Parathyroid adenoma (tissue), 2 donors: ENCODE data around the gene CA9.

Source experiments
- H2AFZ ChIP-seq: fragments of 300-600 bp; sonication (generic); one replicate; pipeline ENCODE4 v1.7.0; 2017; ENCODE audit warnings: antibody characterized with exemption, mild to moderate bottlenecking
- H3K27ac ChIP-seq: fragments of 300-600 bp; sonication (generic); one replicate; pipeline ENCODE4 v1.7.0; 2017
- H3K27me3 ChIP-seq: fragments of 300-600 bp; sonication (generic); one replicate; pipeline ENCODE4 v1.7.0; 2017; ENCODE audit warnings: low read length; ENCODE audit not compliant: control insufficient read depth, insufficient read depth
- H3K36me3 ChIP-seq: fragments of 300-600 bp; sonication (generic); one replicate; pipeline ENCODE4 v1.7.0; 2017; ENCODE audit warnings: low read length; ENCODE audit not compliant: control insufficient read depth, insufficient read depth
- H3K4me1 ChIP-seq: fragments of 300-600 bp; sonication (generic); one replicate; pipeline ENCODE4 v1.7.0; 2017; ENCODE audit warnings: control low read depth
- H3K4me2 ChIP-seq: fragments of 300-600 bp; sonication (generic); one replicate; pipeline ENCODE4 v1.7.0; 2017; ENCODE audit warnings: low read length
- H3K4me3 ChIP-seq: fragments of 300-600 bp; sonication (generic); one replicate; pipeline ENCODE4 v1.7.0; 2017; ENCODE audit warnings: low read depth, low read length
- H3K79me2 ChIP-seq: fragments of 300-600 bp; sonication (generic); one replicate; pipeline ENCODE4 v1.7.0; 2017; ENCODE audit warnings: control low read depth
- H3K9ac ChIP-seq: fragments of 300-600 bp; sonication (generic); one replicate; pipeline ENCODE4 v1.7.0; 2017; ENCODE audit warnings: mild to moderate bottlenecking
- H3K9me3 ChIP-seq: fragments of 300-600 bp; sonication (generic); one replicate; pipeline ENCODE4 v1.7.0; 2017; ENCODE audit warnings: low read length; ENCODE audit not compliant: control insufficient read depth
- CTCF ChIP-seq: fragments of 300-600 bp; sonication (generic); IDR thresholded peaks from one replicate; pipeline ENCODE4 v1.7.0; 2017; ENCODE audit warnings: antibody characterized with exemption, mild to moderate bottlenecking
- donor health status: primary hyperparathyroidism.

The CA9 gene

GRCh38 chr9:35652829-35653209, 20.9 kb upstream of the CA9 start:
- H3K9ac ChIP-seq, result no peak overlapping the region
- no peak overlapping the region for H3K27ac ChIP-seq
- no peak for TF ChIP-seq CTCF

GRCh38 chr9:35653611-35654010, 20.1 kb upstream of the CA9 start:
- Histone ChIP-seq H3K27ac (no peak overlapping the region), H3K9me3 (no peaks in the 10 kb centered on the region), H3K36me3 (no peaks in the 10 kb centered on the region), H3K9ac (no peak overlapping the region), H3K4me3 (no peak overlapping the region), H3K4me1 (no peaks in the 10 kb centered on the region), H3K79me2 (no peaks in the 10 kb centered on the region), H3K4me2 (no peak overlapping the region), H2AFZ (no peak overlapping the region), H3K27me3 (no peaks in the 10 kb centered on the region)
- no peak for TF ChIP-seq CTCF

More at GRCh38 chr9:35652829-35653209, 20.9 kb upstream of the CA9 start:
- H3K4me1 ChIP-seq, result no peaks in the 10 kb centered on the region
- no peaks in the 10 kb centered on the region for H3K27me3 ChIP-seq
- H2AFZ ChIP-seq, result no peak overlapping the region
- H3K4me3 ChIP-seq, result no peak overlapping the region
- H3K9me3 ChIP-seq, result no peaks in the 10 kb centered on the region
- no peaks in the 10 kb centered on the region for H3K79me2 ChIP-seq
- H3K4me2 ChIP-seq, result no peak overlapping the region
- no peaks in the 10 kb centered on the region for H3K36me3 ChIP-seq

GRCh38 chr9:35656348-35656747, 17.4 kb upstream of the CA9 start:
- no peak overlapping the region for H3K4me3 ChIP-seq
- no peak overlapping the region for H2AFZ ChIP-seq
- no peaks in the 10 kb centered on the region for H3K79me2 ChIP-seq
- no peaks in the 10 kb centered on the region for H3K27me3 ChIP-seq
- no peak overlapping the region for H3K27ac ChIP-seq
- no peaks in the 10 kb centered on the region for H3K4me1 ChIP-seq
- H3K36me3 ChIP-seq, result no peaks in the 10 kb centered on the region
- H3K9me3 ChIP-seq, result no peaks in the 10 kb centered on the region
- no peak for TF ChIP-seq CTCF
- no peak overlapping the region for H3K9ac ChIP-seq
- no peak overlapping the region for H3K4me2 ChIP-seq

- Histone ChIP-seq H3K9ac (no peak overlapping the region), H3K4me1 (no peaks in the 10 kb centered on the region), H3K27me3 (no peaks in the 10 kb centered on the region), H3K27ac (peak overlapping the region; percentile 99), H3K79me2 (no peaks in the 10 kb centered on the region), H3K36me3 (no peaks in the 10 kb centered on the region), H3K4me2 (peak overlapping the region; percentile 96), H3K9me3 (no peaks in the 10 kb centered on the region), H2AFZ (peak overlapping the region; percentile 83), H3K4me3 (peak overlapping the region; percentile 92)
- TF ChIP-seq CTCF, result no peak
Measured at GRCh38 chr9:35656831-35657545, 16.7 kb upstream of the CA9 start.

- Histone ChIP-seq H3K36me3 (no peaks in the 10 kb centered on the region), H3K27ac (peak within 1 kb of the TSS; percentile 99), H3K27me3 (no peaks in the 10 kb centered on the region), H3K4me3 (peak within 1 kb of the TSS; percentile 92), H3K9ac (no peak within 1 kb of the TSS), H3K9me3 (no peaks in the 10 kb centered on the region), H2AFZ (peak within 1 kb of the TSS; percentile 83), H3K4me2 (peak within 1 kb of the TSS; percentile 96), H3K79me2 (no peaks in the 10 kb centered on the region), H3K4me1 (no peaks in the 10 kb centered on the region)
- peak; percentile 3 for TF ChIP-seq CTCF
Measured at GRCh38 chr9:35657546-35658136, 16.1 kb upstream of the CA9 start, which contains the start of gene RMRP. Gene RMRP (minus strand): TSS chr9:35658019.
